Neural crest cell (in vitro differentiated cells): Measurements from ENCODE around the gene GRM1. TPM values are rescaled to one million over a fixed set of nuclear protein-coding genes. Genes with fewer than 3 reads are reported as not detected.

Experiments
- DNase-seq: peaks from one replicate; pipeline ENCODE4 v3.0.0; 2021; ENCODE audit warnings: low read depth, mixed read lengths, low spot score
- H3K27ac Mint-ChIP-seq: one replicate; pipeline ENCODE4 v1.8.0; 2021; ENCODE audit warnings: mild to moderate bottlenecking, mixed read lengths; ENCODE audit not compliant: unreplicated experiment
- H3K27me3 Mint-ChIP-seq: 2 replicates; pipeline ENCODE4 v1.8.0; 2021; ENCODE audit warnings: low read depth, mild to moderate bottlenecking, mixed read lengths
- H3K36me3 Mint-ChIP-seq: 2 replicates; pipeline ENCODE4 v1.8.0; 2021; ENCODE audit warnings: low read depth, mild to moderate bottlenecking, mixed read lengths
- H3K4me1 Mint-ChIP-seq: 2 replicates; pipeline ENCODE4 v1.8.0; 2021; ENCODE audit warnings: mixed read lengths
- H3K4me3 Mint-ChIP-seq: one replicate; pipeline ENCODE4 v1.8.0; 2021; ENCODE audit warnings: mild to moderate bottlenecking, mixed read lengths
- H3K9me3 Mint-ChIP-seq: 2 replicates; pipeline ENCODE4 v1.8.0; 2021; ENCODE audit warnings: mixed read lengths
- CTCF ChIP-seq: fragments of 200-600 bp; sonication (generic); conservative IDR thresholded peaks from 2 replicates; pipeline ENCODE4 v1.5.0; 2021; ENCODE audit warnings: antibody characterized with exemption, mild to moderate bottlenecking
- total RNA-seq: library from RNA; stranded (reverse); gene quantifications from 2 replicates; pipeline ENCODE4 v1.2.1, GENCODE V29; 2021

The GRM1 gene
- total RNA-seq, 1 donor from 2014 or later: 0.63 TPM

GRCh38 chr6:146359131-146359530 lies 330.3 kb downstream of the GRM1 start:
- Mint-ChIP-seq H3K4me3 (no peak overlapping the region), H3K4me1 (no peaks in the 10 kb centered on the region), H3K36me3 (no peaks in the 10 kb centered on the region), H3K27me3 (no peaks in the 10 kb centered on the region), H3K27ac (no peak overlapping the region), H3K9me3 (no peaks in the 10 kb centered on the region)
- TF ChIP-seq CTCF: no peak
- no peak for DNase-seq

GRCh38 chr6:146361128-146361924 lies 332.5 kb downstream of the GRM1 start:
- H3K27ac Mint-ChIP-seq: no peak overlapping the region

GRCh38 chr6:146363838-146364607 lies 335.2 kb downstream of the GRM1 start:
- peaks cover 5% of the 10 kb centered on the region for H3K27me3 Mint-ChIP-seq

More at GRCh38 chr6:146361128-146361924, 332.5 kb downstream of the GRM1 start:
- peaks cover 5% of the 10 kb centered on the region for H3K27me3 Mint-ChIP-seq
- H3K4me1 Mint-ChIP-seq: no peaks in the 10 kb centered on the region
- no peaks in the 10 kb centered on the region for H3K36me3 Mint-ChIP-seq
- no peak overlapping the region for H3K4me3 Mint-ChIP-seq
- DNase-seq: no peak
- TF ChIP-seq CTCF: no peak
- H3K9me3 Mint-ChIP-seq: no peaks in the 10 kb centered on the region

GRCh38 chr6:146364816-146365594 lies 336.1 kb downstream of the GRM1 start:
- no peaks in the 10 kb centered on the region for H3K4me1 Mint-ChIP-seq
- DNase-seq: no peak
- peaks cover 5% of the 10 kb centered on the region for H3K27me3 Mint-ChIP-seq
- no peaks in the 10 kb centered on the region for H3K9me3 Mint-ChIP-seq
- no peaks in the 10 kb centered on the region for H3K36me3 Mint-ChIP-seq
- no peak overlapping the region for H3K4me3 Mint-ChIP-seq
- no peak for TF ChIP-seq CTCF
- H3K27ac Mint-ChIP-seq: no peak overlapping the region

More at GRCh38 chr6:146363838-146364607, 335.2 kb downstream of the GRM1 start:
- no peak overlapping the region for H3K4me3 Mint-ChIP-seq
- no peak for DNase-seq
- TF ChIP-seq CTCF: no peak
- no peak overlapping the region for H3K27ac Mint-ChIP-seq
- H3K36me3 Mint-ChIP-seq: no peaks in the 10 kb centered on the region
- no peaks in the 10 kb centered on the region for H3K9me3 Mint-ChIP-seq
- no peaks in the 10 kb centered on the region for H3K4me1 Mint-ChIP-seq

GRCh38 chr6:146367061-146367460 lies 338.2 kb downstream of the GRM1 start:
- peaks cover 5% of the 10 kb centered on the region for H3K27me3 Mint-ChIP-seq
- no peak overlapping the region for H3K27ac Mint-ChIP-seq

More at GRCh38 chr6:146367061-146367460, 338.2 kb downstream of the GRM1 start:
- no peak for DNase-seq
- Mint-ChIP-seq H3K36me3 (no peaks in the 10 kb centered on the region), H3K4me3 (no peak overlapping the region), H3K4me1 (no peaks in the 10 kb centered on the region), H3K9me3 (peaks cover 6% of the 10 kb centered on the region)
- TF ChIP-seq CTCF: no peak
